Neural crest cell (in vitro differentiated cells): ENCODE measurements around the gene GTF2A1L. TPM values are rescaled to one million over a fixed set of nuclear protein-coding genes. Genes with fewer than 3 reads are reported as not detected.

Experiments used
- DNase-seq: peaks from one replicate; pipeline ENCODE4 v3.0.0; 2021; ENCODE audit warnings: low read depth, mixed read lengths, low spot score
- H3K27ac Mint-ChIP-seq: one replicate; pipeline ENCODE4 v1.8.0; 2021; ENCODE audit warnings: mild to moderate bottlenecking, mixed read lengths; ENCODE audit not compliant: unreplicated experiment
- H3K27me3 Mint-ChIP-seq: 2 replicates; pipeline ENCODE4 v1.8.0; 2021; ENCODE audit warnings: low read depth, mild to moderate bottlenecking, mixed read lengths
- H3K36me3 Mint-ChIP-seq: 2 replicates; pipeline ENCODE4 v1.8.0; 2021; ENCODE audit warnings: low read depth, mild to moderate bottlenecking, mixed read lengths
- H3K4me1 Mint-ChIP-seq: 2 replicates; pipeline ENCODE4 v1.8.0; 2021; ENCODE audit warnings: mixed read lengths
- H3K4me3 Mint-ChIP-seq: one replicate; pipeline ENCODE4 v1.8.0; 2021; ENCODE audit warnings: mild to moderate bottlenecking, mixed read lengths
- H3K9me3 Mint-ChIP-seq: 2 replicates; pipeline ENCODE4 v1.8.0; 2021; ENCODE audit warnings: mixed read lengths
- CTCF ChIP-seq: fragments of 200-600 bp; sonication (generic); conservative IDR thresholded peaks from 2 replicates; pipeline ENCODE4 v1.5.0; 2021; ENCODE audit warnings: antibody characterized with exemption, mild to moderate bottlenecking
- long read RNA-seq: library from polyadenylated mRNA; unstranded; transcript quantifications from one replicate; pipeline ENCODE4 v2.0.0, GENCODE V29; 2020
- total RNA-seq: library from RNA; stranded (reverse); gene quantifications from 2 replicates; pipeline ENCODE4 v1.2.1, GENCODE V29; 2021

The GTF2A1L gene
- total RNA-seq, result not detected in 2 replicates
- long read RNA-seq, result 0 reads

GRCh38 chr2:48617618-48618017, at the start of gene GTF2A1L:
GTF2A1L (plus strand) TSS chr2:48617856; CDS start chr2:48617875, 19 bp downstream.
- Mint-ChIP-seq H3K9me3 (peaks cover 5% of the 10 kb centered on the region), H3K4me3 (no peak within 1 kb of the TSS), H3K27me3 (no peaks in the 10 kb centered on the region), H3K4me1 (no peaks in the 10 kb centered on the region), H3K36me3 (peaks cover 6% of the 10 kb centered on the region), H3K27ac (no peak within 1 kb of the TSS)
- no peak for DNase-seq
- no peak for TF ChIP-seq CTCF

GRCh38 chr2:48568547-48568946, 49.1 kb upstream of the GTF2A1L start:
- H3K27me3 Mint-ChIP-seq, result no peaks in the 10 kb centered on the region
- H3K36me3 Mint-ChIP-seq, result peaks cover 13% of the 10 kb centered on the region
- peaks cover 4% of the 10 kb centered on the region for H3K9me3 Mint-ChIP-seq
- no peak overlapping the region for H3K27ac Mint-ChIP-seq
- no peak for DNase-seq
- H3K4me1 Mint-ChIP-seq, result peaks cover 40% of the 10 kb centered on the region
- no peak for TF ChIP-seq CTCF
- H3K4me3 Mint-ChIP-seq, result no peak overlapping the region

GRCh38 chr2:48569433-48569832, 48.2 kb upstream of the GTF2A1L start:
- Mint-ChIP-seq H3K36me3 (peaks cover 13% of the 10 kb centered on the region), H3K4me3 (no peak overlapping the region), H3K27me3 (no peaks in the 10 kb centered on the region), H3K4me1 (peaks cover 40% of the 10 kb centered on the region), H3K9me3 (peaks cover 4% of the 10 kb centered on the region), H3K27ac (no peak overlapping the region)
- TF ChIP-seq CTCF, result no peak
- DNase-seq, result no peak

GRCh38 chr2:48572816-48573215, 44.8 kb upstream of the GTF2A1L start:
- peaks cover 27% of the 10 kb centered on the region for H3K4me1 Mint-ChIP-seq
- TF ChIP-seq CTCF, result no peak
- H3K27ac Mint-ChIP-seq, result no peak overlapping the region
- no peak overlapping the region for H3K4me3 Mint-ChIP-seq
- peak; percentile 28 for DNase-seq
- H3K36me3 Mint-ChIP-seq, result peaks cover 9% of the 10 kb centered on the region
- no peaks in the 10 kb centered on the region for H3K9me3 Mint-ChIP-seq
- H3K27me3 Mint-ChIP-seq, result no peaks in the 10 kb centered on the region

GRCh38 chr2:48574353-48575287, 43.0 kb upstream of the GTF2A1L start:
- Mint-ChIP-seq H3K4me3 (no peak overlapping the region), H3K36me3 (no peaks in the 10 kb centered on the region), H3K4me1 (peaks cover 24% of the 10 kb centered on the region), H3K27ac (no peak overlapping the region), H3K27me3 (no peaks in the 10 kb centered on the region), H3K9me3 (no peaks in the 10 kb centered on the region)
- TF ChIP-seq CTCF, result no peak
- DNase-seq, result no peak
